C4-2B (cell line): ENCODE results near the gene STT3A.

ENCODE experiments used
- ZFX ChIP-seq: fragments of 450-650 bp; IDR thresholded peaks from 2 replicates; pipeline ENCODE4 v1.6.1; 2017
- TF ChIP-seq, protein P1 (sequence below): fragments of 450-650 bp; conservative IDR thresholded peaks from 2 replicates; pipeline ENCODE4 v1.5.1; 2017; ENCODE audit warnings: mild to moderate bottlenecking

DNA sequence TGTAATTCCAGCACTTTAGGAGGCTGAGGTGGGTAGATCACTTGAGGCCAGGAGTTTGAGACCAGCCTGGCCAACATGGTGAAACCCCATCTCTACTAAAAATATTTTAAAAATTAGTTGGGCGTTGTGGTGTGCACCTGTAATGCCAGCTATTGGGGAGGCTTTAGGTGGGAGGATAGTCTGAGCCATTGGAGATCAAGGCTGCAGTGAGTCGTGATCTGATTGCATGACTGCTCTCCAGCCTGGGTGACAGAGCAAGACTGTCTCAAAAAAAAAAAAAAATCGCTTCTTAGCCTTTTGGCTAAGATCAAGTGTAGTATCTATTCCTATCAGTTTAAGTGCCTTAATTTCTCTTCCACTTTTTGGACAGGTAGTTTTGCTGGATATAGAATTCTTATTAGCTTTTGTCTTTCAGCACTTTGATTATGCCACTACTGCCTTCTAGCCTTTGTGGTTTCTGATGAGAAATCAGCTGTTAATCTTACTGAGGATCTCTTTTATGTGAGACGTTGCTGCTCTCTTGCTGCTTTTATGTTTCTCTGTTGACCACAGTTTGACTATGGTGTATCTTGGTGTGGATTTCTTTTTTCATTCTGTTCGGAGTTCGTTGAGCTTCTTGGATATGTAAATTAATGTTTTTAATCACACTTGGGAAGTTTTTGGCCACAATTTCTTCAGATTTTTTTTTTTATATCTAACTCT, 57.0 kb downstream of the STT3A start:
- TF ChIP-seq, protein P1, sequence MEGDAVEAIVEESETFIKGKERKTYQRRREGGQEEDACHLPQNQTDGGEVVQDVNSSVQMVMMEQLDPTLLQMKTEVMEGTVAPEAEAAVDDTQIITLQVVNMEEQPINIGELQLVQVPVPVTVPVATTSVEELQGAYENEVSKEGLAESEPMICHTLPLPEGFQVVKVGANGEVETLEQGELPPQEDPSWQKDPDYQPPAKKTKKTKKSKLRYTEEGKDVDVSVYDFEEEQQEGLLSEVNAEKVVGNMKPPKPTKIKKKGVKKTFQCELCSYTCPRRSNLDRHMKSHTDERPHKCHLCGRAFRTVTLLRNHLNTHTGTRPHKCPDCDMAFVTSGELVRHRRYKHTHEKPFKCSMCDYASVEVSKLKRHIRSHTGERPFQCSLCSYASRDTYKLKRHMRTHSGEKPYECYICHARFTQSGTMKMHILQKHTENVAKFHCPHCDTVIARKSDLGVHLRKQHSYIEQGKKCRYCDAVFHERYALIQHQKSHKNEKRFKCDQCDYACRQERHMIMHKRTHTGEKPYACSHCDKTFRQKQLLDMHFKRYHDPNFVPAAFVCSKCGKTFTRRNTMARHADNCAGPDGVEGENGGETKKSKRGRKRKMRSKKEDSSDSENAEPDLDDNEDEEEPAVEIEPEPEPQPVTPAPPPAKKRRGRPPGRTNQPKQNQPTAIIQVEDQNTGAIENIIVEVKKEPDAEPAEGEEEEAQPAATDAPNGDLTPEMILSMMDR: no peak
- TF ChIP-seq ZFX: no peak
